ENCODE results near the gene NBPF3. TPM values are rescaled to one million over a fixed set of nuclear protein-coding genes. Genes with fewer than 3 reads are reported as not detected.

Gene NBPF3, protein sequence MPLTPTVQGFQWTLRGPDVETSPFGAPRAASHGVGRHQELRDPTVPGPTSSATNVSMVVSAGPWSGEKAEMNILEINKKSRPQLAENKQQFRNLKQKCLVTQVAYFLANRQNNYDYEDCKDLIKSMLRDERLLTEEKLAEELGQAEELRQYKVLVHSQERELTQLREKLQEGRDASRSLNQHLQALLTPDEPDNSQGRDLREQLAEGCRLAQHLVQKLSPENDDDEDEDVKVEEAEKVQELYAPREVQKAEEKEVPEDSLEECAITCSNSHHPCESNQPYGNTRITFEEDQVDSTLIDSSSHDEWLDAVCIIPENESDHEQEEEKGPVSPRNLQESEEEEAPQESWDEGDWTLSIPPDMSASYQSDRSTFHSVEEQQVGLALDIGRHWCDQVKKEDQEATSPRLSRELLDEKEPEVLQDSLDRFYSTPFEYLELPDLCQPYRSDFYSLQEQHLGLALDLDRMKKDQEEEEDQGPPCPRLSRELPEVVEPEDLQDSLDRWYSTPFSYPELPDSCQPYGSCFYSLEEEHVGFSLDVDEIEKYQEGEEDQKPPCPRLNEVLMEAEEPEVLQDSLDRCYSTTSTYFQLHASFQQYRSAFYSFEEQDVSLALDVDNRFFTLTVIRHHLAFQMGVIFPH
- 1 to 10 TPM; 1.5 to 4.0 TPM for total RNA-seq
- 1 to 10 TPM; 1.4 to 2.0 TPM for polyA plus RNA-seq

DNA sequence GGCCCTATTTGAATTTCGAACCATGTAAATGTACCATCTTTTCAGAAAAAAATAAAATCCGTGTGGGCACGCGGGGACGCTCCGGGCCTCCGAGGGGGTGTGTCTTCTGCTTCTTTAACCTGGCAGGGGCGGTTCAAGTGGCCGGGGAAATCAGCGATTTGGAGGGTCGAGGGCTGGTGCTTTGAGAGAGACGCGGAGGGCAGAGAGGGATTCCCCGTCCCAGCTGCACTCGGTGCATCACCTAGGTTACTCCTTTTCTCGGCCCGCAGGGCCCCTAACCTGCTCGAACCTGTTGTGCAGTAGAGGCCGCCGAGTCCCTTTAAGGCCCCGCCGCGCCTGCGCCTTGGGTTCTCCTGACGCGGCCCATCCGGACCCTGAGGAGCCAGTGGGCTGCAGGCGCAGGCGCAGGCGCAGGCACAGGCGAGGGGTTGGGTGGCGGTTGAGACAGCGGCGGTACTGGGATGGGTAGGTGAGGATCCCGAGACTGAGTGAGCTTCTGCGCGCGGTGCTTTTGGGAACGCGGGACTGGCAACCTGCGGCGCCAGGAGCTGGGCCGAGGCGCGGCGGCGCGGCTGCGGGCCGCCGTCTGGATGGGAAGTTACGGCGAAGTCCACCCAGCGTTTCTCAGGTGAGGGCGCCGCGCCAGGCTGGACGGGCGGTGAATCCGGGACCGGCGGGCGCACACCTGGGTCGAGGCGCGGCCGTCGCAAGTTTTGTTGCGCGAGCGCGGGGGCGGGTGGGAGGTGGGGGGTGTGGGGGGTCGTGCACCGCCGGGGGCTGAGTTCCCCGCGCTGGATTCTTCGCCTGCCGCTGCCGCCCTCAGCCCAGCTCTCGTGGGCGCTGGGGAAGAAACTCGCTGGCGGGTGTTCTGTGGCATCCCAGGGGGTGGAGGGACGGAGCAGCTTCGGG is at the start of gene NBPF3:
NBPF3 (plus strand) TSS at position 417 of the 909 bp plus-strand sequence. CDS start 4,950 bp downstream, outside the sequence.
- H3K4me3 ChIP-seq (ENCODE audit: low read depth in 1 of 3, low read length in 3 of 3): peak within 1 kb of the TSS; percentile 54 to 79 (median 67)
- no peak within 1 kb of the TSS for H3K9ac ChIP-seq (ENCODE audit: low read depth in 1 of 2, low read length in 2 of 2)
- under 1% methylated on average over 87 of the region's 87 CpGs for whole genome bisulfite sequencing
- H3K36me3 ChIP-seq (ENCODE audit: control insufficient read depth in 4 of 4, insufficient read depth in 3 of 4, low read depth in 1 of 4, low read length in 3 of 4): no peaks in the 10 kb centered on the region
- peak within 1 kb of the TSS in 1 of 2 donors; percentile 54 for H3K27ac ChIP-seq (ENCODE audit: low read depth in 1 of 2, low read length in 2 of 2)
- H3K27me3 ChIP-seq (ENCODE audit: control insufficient read depth in 4 of 4, insufficient read depth in 4 of 4, low read length in 3 of 4): no peaks in the 10 kb centered on the region
- peak; percentile 59 for DNase-seq (ENCODE audit: low spot score)
- TF ChIP-seq, protein P1, sequence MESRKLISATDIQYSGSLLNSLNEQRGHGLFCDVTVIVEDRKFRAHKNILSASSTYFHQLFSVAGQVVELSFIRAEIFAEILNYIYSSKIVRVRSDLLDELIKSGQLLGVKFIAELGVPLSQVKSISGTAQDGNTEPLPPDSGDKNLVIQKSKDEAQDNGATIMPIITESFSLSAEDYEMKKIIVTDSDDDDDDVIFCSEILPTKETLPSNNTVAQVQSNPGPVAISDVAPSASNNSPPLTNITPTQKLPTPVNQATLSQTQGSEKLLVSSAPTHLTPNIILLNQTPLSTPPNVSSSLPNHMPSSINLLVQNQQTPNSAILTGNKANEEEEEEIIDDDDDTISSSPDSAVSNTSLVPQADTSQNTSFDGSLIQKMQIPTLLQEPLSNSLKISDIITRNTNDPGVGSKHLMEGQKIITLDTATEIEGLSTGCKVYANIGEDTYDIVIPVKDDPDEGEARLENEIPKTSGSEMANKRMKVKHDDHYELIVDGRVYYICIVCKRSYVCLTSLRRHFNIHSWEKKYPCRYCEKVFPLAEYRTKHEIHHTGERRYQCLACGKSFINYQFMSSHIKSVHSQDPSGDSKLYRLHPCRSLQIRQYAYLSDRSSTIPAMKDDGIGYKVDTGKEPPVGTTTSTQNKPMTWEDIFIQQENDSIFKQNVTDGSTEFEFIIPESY (IDR thresholded peaks at IDR 0.05): no peak
- no peak for TF ChIP-seq RXRA (IDR thresholded peaks at IDR 0.05)
- TF ChIP-seq, protein P2, sequence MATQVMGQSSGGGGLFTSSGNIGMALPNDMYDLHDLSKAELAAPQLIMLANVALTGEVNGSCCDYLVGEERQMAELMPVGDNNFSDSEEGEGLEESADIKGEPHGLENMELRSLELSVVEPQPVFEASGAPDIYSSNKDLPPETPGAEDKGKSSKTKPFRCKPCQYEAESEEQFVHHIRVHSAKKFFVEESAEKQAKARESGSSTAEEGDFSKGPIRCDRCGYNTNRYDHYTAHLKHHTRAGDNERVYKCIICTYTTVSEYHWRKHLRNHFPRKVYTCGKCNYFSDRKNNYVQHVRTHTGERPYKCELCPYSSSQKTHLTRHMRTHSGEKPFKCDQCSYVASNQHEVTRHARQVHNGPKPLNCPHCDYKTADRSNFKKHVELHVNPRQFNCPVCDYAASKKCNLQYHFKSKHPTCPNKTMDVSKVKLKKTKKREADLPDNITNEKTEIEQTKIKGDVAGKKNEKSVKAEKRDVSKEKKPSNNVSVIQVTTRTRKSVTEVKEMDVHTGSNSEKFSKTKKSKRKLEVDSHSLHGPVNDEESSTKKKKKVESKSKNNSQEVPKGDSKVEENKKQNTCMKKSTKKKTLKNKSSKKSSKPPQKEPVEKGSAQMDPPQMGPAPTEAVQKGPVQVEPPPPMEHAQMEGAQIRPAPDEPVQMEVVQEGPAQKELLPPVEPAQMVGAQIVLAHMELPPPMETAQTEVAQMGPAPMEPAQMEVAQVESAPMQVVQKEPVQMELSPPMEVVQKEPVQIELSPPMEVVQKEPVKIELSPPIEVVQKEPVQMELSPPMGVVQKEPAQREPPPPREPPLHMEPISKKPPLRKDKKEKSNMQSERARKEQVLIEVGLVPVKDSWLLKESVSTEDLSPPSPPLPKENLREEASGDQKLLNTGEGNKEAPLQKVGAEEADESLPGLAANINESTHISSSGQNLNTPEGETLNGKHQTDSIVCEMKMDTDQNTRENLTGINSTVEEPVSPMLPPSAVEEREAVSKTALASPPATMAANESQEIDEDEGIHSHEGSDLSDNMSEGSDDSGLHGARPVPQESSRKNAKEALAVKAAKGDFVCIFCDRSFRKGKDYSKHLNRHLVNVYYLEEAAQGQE (IDR thresholded peaks at IDR 0.05): no peak
- peak; percentile 48 for TF ChIP-seq YY1 (IDR thresholded peaks at IDR 0.05)
- no peak for TF ChIP-seq FOXA1 (IDR thresholded peaks at IDR 0.05)
- no peak for TF ChIP-seq JUND (IDR thresholded peaks at IDR 0.05)
- TF ChIP-seq, protein P3, sequence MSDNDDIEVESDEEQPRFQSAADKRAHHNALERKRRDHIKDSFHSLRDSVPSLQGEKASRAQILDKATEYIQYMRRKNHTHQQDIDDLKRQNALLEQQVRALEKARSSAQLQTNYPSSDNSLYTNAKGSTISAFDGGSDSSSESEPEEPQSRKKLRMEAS (IDR thresholded peaks at IDR 0.05): peak; percentile 20
- TF ChIP-seq HNF4A (conservative IDR thresholded peaks at IDR 0.05): no peak
- peak in 1 of 2 donors; percentile 48 for TF ChIP-seq GABPA (IDR thresholded peaks at IDR 0.05 in 1 of 2, conservative IDR thresholded peaks at IDR 0.05 in 1 of 2)
- no peak for TF ChIP-seq TAF1 (conservative IDR thresholded peaks at IDR 0.05)
- TF ChIP-seq NR2F2 (IDR thresholded peaks at IDR 0.05): no peak
- no peak for TF ChIP-seq FOXA2 (IDR thresholded peaks at IDR 0.05)
- H3K9me3 ChIP-seq (ENCODE audit: control insufficient read depth in 4 of 4, low read length in 3 of 4): no peaks in the 10 kb centered on the region
- H3K4me1 ChIP-seq (ENCODE audit: control insufficient read depth in 4 of 4, insufficient read depth in 4 of 4, low read length in 3 of 4): peaks cover 0 to 6% (median 5%) of the 10 kb centered on the region in 4 donors

DNA sequence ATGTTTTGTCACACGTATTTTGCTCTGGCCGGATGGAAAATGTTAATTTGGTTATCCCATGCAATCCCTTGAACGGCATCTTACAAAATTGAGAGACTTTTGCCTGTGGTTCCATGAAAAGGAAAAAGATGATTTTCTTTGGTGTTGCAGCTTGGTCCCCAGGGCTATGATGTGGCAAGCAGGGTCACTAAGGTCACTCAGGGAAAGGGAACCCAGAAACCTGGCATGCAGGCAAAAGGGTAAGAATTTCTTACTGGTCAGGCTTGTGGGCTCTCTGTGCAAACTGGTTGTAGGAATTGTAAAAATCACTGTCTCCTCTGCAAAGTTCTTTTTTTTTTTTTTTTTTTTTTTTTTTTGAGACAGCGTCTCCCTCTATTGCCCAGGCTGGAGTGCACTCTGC is 48.4 kb upstream of the NBPF3 start:
- H3K36me3 ChIP-seq (ENCODE audit: control insufficient read depth in 4 of 4, insufficient read depth in 3 of 4, low read depth in 1 of 4, low read length in 3 of 4): no peaks in the 10 kb centered on the region
- DNase-seq (ENCODE audit: low spot score): no peak
- peaks cover 0 to 4% (median 0%) of the 10 kb centered on the region in 4 donors for H3K27me3 ChIP-seq (ENCODE audit: control insufficient read depth in 4 of 4, insufficient read depth in 4 of 4, low read length in 3 of 4)
- no peaks in the 10 kb centered on the region for H3K9me3 ChIP-seq (ENCODE audit: control insufficient read depth in 4 of 4, low read length in 3 of 4)
- no peaks in the 10 kb centered on the region for H3K4me1 ChIP-seq (ENCODE audit: control insufficient read depth in 4 of 4, insufficient read depth in 4 of 4, low read length in 3 of 4)
- no peak overlapping the region for H3K9ac ChIP-seq (ENCODE audit: low read depth in 1 of 2, low read length in 2 of 2)
- no peak for TF ChIP-seq GABPA (IDR thresholded peaks at IDR 0.05 in 1 of 2, conservative IDR thresholded peaks at IDR 0.05 in 1 of 2)
- TF ChIP-seq, protein P1 (IDR thresholded peaks at IDR 0.05): no peak
- no peak for TF ChIP-seq SP1 (IDR thresholded peaks at IDR 0.05)
- TF ChIP-seq RXRA (IDR thresholded peaks at IDR 0.05): no peak
- WGBS: 85% methylated on average over 4 of the region's 4 CpGs
- H3K4me3 ChIP-seq (ENCODE audit: low read depth in 1 of 3, low read length in 3 of 3): no peak overlapping the region
- no peak overlapping the region for H3K27ac ChIP-seq (ENCODE audit: low read depth in 1 of 2, low read length in 2 of 2)
